CMK (cell line): ENCODE results near the gene OTP.

Source experiments
- DNase-seq: peaks from one replicate; pipeline ENCODE4 v3.0.0-alpha.2; 2010; ENCODE audit warnings: low read depth

Gene OTP

DNA sequence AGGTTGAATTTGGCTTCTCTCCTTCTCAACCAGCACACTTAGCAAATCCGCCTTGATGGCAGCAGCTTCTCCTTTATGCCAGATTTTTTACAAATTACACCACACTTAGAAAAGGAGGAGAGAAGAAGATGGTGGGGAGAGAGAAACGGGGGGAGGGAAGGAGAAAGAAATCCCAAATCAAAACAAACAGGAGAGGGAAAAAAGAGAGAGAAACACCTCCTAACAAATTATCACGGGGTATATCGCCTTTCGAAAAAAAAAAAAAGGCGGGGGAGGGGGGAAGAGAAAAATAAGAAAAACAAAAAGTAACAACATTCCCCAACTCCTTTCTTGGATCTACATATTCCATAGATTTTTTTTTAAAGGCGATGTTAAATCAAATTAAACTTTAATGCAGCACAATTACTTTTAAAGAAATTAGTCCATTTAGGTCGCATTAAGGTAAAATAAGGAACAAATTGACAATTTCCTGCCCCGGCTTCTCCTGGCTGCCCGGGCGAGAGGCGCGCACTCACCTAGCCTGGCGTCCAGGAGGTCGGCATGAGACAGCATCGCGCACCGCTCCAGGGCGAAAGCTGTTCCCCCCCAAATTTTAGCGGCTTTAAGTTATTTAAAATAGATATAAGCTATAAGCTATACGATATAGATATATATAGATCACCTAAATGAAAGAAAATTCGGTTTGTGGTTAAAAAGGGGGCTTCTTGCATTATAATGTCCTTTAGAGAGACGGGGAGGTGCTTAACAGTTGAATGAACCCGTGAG lies at the start of gene OTP:
Gene OTP, minus strand, starts transcription at position 716 of the 765 bp plus-strand sequence. Its CDS starts 164 bp downstream, at position 552.
- DNase-seq: no peak

DNA sequence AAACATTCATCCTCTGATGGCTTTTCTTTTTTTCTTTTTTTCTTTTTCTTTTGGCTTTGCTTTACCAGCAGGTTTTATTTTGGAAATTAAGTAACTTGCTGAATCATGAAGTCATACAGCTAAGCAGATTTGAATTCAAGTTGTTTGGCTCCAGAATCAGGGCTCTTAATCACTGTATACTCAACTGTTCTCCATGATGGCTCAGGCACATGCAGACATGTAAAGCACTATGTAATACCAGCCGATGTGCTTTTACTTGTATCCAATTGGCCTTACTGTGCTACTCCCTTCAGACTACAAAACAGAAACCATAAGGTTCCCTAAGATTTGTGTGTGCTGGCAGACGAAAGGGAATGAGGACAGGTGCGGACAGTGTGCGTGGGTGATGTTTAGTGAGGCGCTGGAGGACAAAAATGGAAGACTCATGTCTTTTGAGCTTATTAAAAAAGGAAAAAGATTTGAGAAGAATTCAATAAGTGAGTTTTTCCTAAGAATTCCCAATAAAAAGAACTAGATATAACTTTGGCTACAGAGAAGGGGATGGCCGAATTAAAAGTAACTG lies 44.7 kb upstream of the OTP start:
- no peak for DNase-seq

DNA sequence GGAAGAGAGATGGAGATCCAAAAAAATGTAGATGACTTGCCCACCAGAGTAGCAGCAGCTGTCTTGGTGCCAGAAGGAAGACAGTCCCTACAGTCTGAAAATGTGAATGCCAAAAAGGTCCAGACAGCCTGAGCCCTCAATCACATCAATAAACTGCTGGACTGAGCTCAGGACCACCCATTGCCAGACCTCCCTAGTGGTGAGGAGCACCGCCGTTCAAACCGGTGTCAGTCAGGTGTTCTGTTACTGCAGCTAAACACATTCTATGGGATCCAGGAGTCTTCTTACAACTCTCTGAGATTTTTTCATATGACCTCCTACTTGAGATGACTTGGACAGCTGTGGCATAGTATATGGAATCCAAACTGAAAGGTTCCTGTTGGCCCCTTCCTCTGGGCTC lies 32.0 kb upstream of the OTP start:
- no peak for DNase-seq

DNA sequence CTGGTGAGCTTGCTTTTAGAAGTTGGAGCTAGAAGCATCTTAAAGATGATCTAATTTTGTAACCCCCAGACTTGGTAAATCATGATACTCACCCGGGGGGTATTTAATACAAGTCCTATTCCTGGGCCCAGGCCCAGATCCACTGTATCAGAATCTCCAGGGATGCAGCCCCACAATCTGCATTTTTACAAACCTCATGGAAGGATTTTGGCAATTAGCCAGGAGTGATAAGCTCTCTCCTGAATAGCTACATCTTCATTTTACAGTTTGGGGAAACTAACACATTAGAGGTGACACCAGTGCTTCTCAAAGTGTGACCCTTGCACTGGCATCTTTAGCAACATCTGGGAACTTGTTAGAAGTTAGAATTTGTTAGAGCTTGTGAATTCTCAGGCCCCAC lies 31.2 kb upstream of the OTP start:
- no peak for DNase-seq

DNA sequence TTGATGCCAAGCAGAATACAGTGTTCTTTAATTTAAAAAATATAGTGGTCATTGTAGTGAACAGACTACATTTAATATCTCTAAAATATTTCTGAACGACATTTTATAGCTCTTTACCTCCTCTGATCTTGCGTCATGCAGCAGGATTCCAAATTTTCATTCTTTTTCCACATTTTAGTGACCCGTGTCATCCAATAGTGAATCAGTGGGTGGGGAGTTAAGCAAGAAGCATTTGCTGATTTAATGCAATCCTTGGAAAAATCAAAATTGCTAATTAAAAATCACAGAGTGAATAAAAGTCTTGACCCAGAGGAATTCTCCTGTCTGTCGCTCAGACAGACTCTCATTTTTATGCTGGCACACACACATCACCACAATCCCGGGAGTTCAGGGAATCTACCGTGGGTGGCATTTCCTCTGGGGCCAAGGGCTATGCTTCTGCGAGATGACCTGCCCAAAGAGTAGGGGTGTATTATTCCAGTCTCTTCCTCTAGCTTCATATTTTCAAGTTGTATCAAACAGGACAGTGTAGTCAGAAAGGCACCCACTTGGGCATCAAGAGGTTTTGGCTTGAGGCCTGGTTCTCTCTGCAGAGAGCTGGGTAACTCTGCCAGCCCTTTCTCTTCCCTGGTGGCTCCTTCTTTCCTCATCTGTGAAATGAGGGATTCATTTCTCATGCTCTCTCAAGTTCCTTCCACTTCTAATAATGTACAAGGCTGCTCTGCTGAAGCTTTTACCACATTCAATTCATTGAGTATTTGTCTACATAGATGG lies 24.8 kb upstream of the OTP start:
- no peak for DNase-seq

DNA sequence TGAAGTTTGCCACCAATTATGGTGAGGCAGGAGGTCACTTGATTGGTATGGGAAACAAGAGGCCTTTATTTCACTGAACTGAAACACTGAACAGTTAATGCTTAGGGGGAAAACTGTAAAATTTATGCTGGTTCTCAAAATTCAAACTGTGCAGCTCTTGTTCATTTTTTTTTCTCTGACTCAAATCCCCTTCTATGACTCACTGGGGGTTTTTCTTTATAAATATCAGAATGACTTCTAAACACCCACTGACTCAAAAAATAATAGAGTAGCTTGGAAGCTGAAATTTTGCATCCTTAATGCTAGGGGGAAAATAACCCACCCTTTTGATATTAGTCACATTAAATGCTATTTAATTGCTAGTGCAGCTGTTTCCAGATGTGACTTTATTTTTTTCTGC lies 24.1 kb upstream of the OTP start:
- DNase-seq: no peak

DNA sequence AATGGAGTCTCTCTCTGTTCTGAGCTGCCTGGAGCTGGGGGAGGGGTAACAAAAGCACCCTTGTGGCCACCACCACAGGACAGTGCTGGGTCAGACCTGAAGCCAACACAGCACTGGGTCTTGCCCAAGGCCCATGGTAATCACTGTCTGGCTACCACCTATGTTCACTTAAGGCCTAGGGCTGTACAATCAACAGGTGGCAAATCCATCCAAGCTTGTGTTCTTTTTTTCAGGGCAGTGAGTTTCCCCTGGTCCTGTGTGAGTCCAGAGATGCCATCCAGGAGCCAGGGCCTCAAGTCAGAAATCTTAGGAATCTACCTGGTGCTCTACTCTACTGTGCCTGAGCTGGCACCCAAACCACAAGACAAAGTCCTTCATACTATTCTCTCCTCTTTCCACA lies 20.1 kb upstream of the OTP start:
- no peak for DNase-seq

DNA sequence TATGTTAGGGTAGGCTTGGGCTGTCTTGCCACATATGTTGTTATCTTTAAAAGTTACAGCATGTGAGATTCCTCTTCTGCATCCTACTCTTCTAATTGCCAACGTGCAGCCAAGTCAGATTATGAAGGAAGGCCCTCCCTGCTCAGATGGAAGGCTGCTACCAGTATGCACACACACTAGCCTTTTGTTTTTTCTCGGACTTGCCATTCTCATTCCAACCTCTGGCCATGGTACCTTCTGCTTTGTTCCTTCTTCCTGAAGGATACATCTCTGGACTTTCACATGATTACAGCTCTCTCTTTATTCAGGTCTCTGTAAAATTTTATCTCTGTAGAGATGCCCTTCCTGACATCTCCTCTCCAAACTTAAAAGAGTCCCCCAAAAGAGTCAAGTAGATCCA lies 12.8 kb upstream of the OTP start:
- DNase-seq: no peak

DNA sequence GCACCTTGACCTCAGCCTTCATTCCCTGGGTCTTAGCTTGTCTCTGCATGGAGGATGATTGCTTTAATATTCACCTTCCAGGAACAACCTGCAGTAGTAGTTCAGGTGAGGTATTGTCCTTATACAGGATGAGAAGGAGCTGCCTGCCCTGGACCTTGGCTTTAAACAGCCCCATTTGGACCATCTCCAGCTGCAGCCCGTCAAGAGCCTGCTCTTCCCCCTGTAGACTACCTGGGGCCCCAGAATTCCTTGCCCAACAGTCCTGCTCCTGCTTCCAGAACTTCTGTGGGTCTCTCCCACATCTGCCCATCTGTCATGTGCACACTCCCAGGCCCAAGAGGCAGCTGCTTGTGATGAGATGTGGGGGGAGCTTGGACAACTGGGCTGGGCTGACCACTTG lies 12.2 kb upstream of the OTP start:
- DNase-seq: no peak

DNA sequence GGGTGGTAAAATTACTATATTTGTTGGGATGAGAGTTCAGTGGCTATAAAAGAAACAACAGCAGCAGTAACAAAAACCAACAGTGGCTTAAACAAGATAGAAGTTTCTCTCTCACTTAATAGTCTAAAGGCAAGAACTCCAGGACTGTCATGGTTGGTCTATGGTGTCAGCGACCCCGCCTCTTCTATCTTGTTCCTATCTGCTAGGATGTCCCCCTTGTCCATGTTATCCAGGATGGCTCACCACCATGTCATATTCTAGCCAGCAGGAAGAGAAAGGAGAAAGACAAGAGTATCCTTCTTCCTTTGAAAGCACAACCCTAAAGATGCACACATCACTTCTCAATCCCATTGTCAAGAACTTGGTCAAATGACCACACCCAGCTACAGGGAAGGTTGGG lies 11.3 kb upstream of the OTP start:
- DNase-seq: no peak

DNA sequence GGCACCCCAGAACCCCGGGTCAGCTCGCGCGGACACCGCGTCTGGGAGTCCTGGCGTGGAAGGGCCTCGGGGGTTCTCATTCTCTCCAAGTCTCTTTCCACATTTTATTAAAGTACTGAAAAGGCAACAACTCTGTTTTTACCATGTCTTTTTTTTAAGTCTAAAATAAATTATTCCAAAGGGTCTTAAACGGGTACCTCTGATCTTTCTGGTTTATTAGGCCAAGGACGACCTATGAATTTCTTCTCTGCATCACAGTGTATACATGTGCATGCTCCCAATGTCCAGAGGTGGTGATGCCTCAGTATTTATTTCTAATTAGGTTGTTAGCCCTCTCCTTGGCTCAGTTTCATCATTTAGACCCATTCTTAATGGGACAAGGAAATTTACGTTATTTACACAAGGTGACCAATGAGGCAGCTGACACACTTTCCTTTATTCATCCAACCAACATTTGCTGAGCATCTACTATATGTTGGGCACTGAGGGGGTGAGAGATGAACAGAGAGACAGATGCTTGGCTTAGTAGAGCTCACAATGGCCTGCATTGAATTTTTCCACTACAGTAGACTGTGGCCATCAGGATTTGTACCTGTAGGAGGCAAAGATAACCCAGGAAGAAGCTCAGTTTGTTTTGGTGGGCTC lies 7.6 kb upstream of the OTP start:
- no peak for DNase-seq

DNA sequence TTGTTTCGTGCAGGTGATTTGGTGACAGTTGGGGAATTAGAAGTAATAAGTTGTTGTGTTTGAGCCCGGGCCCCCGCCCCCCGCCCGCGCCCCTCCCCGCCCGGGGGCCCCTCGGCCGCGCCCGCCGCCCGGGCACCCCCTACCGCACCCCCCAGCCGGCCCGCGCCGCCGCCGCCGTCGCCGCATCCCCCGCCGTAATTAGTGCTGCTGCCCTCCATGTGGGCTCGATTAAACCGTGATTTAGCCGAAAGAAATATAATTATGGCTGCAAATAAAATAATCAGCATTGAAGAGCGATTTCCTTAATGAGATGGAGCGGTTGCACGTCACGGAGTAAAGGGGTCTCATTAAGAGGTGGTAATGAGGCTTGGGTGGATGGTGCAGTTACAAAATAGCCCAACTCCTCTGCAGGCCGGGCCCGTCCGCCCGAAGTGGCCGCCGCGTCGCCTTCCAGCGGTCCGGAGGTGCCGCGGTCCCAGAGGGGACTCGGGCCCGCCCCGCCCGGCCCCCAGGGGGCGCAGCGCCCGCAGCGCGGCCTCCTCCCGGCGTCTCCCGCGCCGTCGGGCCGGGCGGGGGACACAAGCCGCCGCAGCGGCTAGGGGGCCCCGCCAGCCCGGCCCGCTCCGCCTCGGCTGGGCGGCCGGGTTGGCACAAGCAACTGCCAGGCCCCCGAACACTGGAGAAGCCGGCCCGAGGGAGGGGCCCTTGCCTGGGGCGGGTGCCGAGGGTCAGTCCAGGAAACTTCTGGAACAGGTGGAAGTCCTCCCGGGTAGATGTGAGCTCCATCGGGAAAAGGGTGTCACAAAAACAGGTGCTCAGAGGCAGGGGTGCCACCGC lies 6.9 kb upstream of the OTP start:
- DNase-seq: no peak

DNA sequence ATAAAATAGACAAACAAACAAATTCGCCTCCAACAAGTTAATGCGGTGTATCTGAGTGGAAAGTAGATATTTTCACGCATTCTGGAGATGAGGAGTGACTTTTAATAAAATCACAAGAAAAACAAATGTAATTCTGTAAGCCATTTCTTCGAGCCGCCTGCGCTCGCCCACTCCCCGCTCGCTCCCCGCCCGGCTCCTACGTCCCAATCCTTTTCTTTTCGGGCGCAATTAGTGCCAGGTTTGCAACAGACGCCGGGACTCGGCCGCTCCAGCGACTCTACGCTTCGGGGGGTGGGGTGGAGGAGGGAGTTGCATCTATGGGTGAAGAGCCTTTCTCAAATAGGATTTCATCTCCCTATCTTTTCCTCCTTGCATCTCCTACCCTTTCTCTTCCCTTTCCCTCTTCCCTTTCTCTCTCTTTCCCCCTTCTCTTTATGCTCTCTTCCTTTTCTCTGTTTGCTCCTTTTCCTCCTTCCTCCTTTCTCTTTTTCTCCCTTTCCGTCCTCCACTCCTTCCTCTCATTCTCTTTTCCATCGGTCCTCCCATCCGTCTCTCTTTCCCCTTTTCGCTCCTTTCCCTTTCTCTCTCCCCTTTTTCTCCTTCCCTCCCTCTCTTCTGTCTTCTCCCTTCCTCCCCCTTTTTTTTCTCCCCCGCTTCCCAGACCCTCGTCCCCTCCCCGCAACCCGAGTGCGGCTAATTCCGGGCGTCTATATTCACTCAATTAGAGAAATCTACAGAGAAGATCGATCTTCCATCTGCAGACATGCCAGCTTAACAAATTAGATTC lies 6.1 kb upstream of the OTP start:
- DNase-seq: no peak

DNA sequence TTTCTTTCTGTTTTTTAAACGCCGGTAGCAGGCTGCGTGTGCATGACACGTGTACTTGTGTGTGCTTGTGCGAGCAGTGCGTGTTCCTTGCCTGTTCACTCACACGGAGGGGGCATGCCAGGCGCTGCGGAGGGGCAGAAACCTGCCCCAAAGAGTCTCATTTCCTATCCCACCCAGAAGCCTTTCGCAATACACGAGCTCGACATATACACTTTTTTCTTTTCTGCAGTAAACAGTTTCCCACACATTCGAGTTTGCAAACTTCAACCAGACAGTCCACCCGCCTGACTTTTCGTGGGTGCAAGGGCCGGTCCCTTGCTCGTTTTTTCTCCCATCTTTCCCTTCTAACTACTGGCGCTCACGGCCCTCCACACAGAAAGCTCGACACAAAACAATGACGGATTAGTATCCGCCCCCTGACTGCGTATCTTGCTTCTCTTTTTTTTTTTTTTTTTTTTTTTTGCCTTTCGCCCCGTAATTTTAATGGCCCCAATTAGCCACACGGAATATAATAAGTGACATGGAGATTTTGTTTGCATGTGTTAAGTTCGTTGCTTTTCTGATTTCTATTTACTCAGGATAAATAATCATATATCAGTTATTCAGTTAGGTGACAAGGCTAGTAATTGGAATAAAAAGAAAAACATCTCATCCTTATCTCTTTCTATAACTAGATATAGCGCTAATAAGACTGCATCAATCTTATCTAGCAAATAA lies 5.3 kb upstream of the OTP start:
- no peak for DNase-seq

DNA sequence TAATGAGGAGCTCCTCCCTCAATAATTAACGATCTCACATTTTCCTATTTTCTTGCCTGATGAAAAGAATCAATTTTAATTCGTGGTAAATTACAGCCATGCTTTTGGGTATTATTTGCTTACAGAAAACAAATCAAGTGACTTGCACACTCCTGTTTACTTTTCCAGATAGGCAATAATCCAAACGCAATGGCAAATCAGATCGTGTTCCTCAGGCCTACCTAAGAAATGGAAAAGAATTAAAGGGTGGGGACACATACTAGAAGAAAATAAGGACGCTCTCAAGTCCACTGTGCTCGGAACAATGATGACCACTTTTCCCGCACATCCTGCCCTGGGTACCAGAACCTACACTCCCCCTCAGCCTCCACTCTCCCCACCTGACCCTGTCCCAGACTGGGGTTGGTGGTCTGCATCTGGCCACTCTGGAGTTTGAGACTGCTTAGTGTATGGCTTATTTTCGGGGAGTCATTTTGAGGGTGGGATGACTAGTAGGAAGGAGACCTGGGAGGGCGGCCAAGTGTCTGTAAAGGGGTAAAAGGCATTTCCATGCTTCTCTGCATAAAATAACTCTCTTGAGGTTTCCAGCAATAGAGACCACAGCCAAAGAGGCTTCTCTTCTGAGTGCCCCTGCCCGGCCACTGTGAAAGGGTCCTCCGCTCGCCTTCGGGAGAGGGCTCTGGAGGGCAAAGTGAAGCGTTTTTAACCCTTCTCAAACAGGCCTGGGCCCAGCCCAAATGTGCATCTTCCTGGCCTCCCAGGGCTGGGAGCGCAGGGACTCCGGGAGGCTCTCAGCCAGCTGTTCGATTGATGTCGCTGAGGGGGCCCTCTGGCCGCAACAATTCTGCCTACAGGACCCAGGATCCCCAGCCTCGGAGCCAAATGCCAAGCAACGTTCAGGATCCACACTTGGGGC lies 4.5 kb upstream of the OTP start:
- DNase-seq: no peak

DNA sequence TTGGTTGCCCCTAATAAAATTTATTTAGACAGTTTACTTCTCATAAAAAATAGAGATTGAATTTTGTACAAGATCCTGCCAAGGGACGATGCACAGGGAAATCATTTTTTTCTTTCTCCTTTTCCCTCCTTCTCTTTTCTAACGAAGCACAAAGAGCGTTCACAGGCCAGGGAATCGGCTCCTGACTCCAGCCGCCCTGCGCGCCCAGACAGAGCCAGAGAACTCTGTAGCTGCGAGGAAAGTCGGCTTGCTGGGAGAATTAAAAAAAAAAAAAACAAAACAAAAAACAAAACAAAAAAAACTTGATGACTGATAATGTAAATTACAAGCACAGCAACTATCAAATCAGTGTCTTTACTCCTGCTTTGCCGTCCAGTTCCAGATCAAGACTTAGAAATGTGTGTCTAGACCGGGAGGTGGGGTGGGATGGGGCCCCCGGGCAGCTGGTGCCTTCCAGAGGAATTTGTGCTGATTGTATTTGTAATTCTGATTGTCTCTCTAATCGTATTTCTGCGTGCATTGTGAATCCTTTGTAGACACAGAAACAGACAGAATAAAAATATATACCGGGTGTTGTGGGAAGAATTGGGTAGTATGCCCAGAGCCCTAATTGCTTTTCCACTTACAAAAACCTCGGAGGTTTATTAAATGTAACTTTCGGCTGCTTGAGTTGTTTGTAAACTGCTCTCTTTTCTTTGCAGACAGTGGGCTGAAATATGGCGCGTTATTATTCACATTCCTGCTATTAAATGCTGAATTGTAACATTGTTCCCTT lies 3.6 kb upstream of the OTP start:
- no peak for DNase-seq

DNA sequence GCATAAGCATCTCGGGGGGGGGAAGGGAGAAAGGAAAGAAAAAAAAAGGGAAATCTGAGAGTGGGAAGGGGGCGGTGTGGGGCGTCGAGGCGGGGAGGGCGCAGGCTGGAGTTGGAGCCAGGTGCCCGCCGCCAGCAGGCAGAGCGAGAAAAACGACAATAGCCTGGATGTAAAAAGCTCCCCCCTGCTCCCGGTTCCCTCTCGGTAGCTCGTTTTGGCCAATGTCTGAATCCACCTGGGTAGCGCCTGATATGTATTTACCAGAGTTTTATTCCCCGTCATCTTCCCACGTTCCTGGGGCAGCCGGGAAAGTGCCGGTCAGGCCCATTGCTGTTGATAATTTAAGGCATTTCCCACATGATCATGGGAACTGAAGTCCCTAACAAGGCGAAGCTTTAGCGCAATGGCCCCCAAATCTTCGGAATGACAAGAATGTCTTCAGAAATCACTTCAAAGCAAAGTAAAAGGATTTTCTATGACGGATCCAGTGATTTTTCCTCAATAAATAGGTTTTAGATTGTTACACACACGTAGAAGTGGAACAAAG lies 3.0 kb upstream of the OTP start:
- DNase-seq: no peak
